ENCODE measurements around the gene IL18. TPM values are rescaled to one million over a fixed set of nuclear protein-coding genes. Genes with fewer than 3 reads are reported as not detected.
"Not testable (repeated sequence)": the region's sequence is repeated elsewhere in the genome, so short reads cannot be mapped to it uniquely, and the experiment has no call there.

The IL18 gene
- total RNA-seq, 2 experiments from 2014 or later = not detected

DNA sequence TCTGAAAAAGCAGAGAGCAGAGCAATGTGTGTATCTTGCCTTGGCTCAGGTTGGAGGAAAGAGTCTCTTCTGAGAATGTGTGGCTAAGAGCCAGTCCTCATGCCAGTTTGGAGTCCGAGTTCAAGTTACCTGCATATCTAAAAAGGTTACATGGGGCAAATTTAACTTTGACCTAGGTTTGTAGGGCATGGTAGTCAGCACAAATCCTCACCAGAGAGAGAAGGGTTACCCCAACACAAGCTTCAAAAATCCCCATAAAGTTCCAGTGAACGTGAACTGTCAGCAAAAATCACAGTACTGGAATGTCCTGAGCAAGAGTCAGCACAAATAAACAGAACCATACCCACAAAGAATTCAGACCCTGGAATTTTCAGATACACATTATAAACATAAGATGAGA is 63.4 kb downstream of the IL18 start:
- no peaks in the 10 kb centered on the region for H3K9me3 Mint-ChIP-seq
- intact Hi-C loops (cut with micrococcal nuclease) = no loop called here
- no peaks in the 10 kb centered on the region for H3K4me1 Mint-ChIP-seq (ENCODE audit: low read depth)
- TF ChIP-seq, protein P1, sequence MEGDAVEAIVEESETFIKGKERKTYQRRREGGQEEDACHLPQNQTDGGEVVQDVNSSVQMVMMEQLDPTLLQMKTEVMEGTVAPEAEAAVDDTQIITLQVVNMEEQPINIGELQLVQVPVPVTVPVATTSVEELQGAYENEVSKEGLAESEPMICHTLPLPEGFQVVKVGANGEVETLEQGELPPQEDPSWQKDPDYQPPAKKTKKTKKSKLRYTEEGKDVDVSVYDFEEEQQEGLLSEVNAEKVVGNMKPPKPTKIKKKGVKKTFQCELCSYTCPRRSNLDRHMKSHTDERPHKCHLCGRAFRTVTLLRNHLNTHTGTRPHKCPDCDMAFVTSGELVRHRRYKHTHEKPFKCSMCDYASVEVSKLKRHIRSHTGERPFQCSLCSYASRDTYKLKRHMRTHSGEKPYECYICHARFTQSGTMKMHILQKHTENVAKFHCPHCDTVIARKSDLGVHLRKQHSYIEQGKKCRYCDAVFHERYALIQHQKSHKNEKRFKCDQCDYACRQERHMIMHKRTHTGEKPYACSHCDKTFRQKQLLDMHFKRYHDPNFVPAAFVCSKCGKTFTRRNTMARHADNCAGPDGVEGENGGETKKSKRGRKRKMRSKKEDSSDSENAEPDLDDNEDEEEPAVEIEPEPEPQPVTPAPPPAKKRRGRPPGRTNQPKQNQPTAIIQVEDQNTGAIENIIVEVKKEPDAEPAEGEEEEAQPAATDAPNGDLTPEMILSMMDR (IDR thresholded peaks at IDR 0.05) = no peak
- no peaks in the 10 kb centered on the region for H3K27me3 Mint-ChIP-seq
- DNase-seq (no peak), ATAC-seq (no peak)
- no peak overlapping the region for H3K4me3 Mint-ChIP-seq
- ChIA-PET POLR2A (interaction anchor here (0.6 to 2.0 kb wide), 2 partner anchors 13 to 129 kb away, joined by 3 to 5 read pairs; partner anchors contain the start of genes SDHD and TIMM8B), CTCF (interaction anchor here (2.9 kb wide), 1 partner anchor 13 kb away, joined by 14 read pairs; no protein-coding TSS in a partner anchor)
- H3K27ac Mint-ChIP-seq = no peak overlapping the region
- H3K36me3 Mint-ChIP-seq (ENCODE audit: low read depth) = peaks cover 15% of the 10 kb centered on the region

GRCh38 chr11:112097734-112098528 is 66.0 kb downstream of the IL18 start:
- intact Hi-C loops (cut with micrococcal nuclease) = no loop called here
- ChIA-PET CTCF (interaction anchor here (1.5 to 2.9 kb wide), 2 partner anchors 16 kb away, joined by 14 read pairs; no protein-coding TSS in a partner anchor), POLR2A (no interaction called here)
- H3K4me1 Mint-ChIP-seq (ENCODE audit: low read depth) = no peaks in the 10 kb centered on the region
- no peak overlapping the region for H3K4me3 Mint-ChIP-seq
- no peak for ATAC-seq
- H3K27me3 Mint-ChIP-seq = no peaks in the 10 kb centered on the region
- no peak for DNase-seq
- TF ChIP-seq, protein P1 (IDR thresholded peaks at IDR 0.05) = no peak
- no peaks in the 10 kb centered on the region for H3K9me3 Mint-ChIP-seq
- H3K36me3 Mint-ChIP-seq (ENCODE audit: low read depth) = peaks cover 18% of the 10 kb centered on the region
- H3K27ac Mint-ChIP-seq = no peak overlapping the region

GRCh38 chr11:112096194-112096593 is 67.7 kb downstream of the IL18 start:
- intact Hi-C loops (cut with micrococcal nuclease) = no loop called here
- H3K4me3 Mint-ChIP-seq = no peak overlapping the region
- TF ChIP-seq, protein P1 (IDR thresholded peaks at IDR 0.05) = no peak
- ATAC-seq (no peak), DNase-seq (no peak)
- peaks cover 29% of the 10 kb centered on the region for H3K36me3 Mint-ChIP-seq (ENCODE audit: low read depth)
- ChIA-PET CTCF (interaction anchor here (1.5 kb wide), 1 partner anchor 17 kb away, joined by 14 read pairs; no protein-coding TSS in a partner anchor), POLR2A (interaction anchor here (1.2 kb wide), 1 partner anchor 10 kb away, joined by 3 read pairs; the partner anchor contains the start of genes SDHD and TIMM8B)
- H3K27me3 Mint-ChIP-seq = no peaks in the 10 kb centered on the region
- H3K9me3 Mint-ChIP-seq = no peaks in the 10 kb centered on the region
- no peak overlapping the region for H3K27ac Mint-ChIP-seq
- H3K4me1 Mint-ChIP-seq (ENCODE audit: low read depth) = peaks cover 2% of the 10 kb centered on the region

GRCh38 chr11:112095302-112095701 is 68.6 kb downstream of the IL18 start:
- H3K4me1 Mint-ChIP-seq (ENCODE audit: low read depth); CTCF ChIA-PET; H3K27ac Mint-ChIP-seq; DNase-seq; intact Hi-C loops (cut with micrococcal nuclease); ATAC-seq; H3K9me3 Mint-ChIP-seq; H3K4me3 Mint-ChIP-seq; H3K27me3 Mint-ChIP-seq: not testable (repeated sequence)
- POLR2A ChIA-PET = interaction anchor here (1.2 kb wide), 1 partner anchor 9 kb away, joined by 3 read pairs; the partner anchor contains the start of genes SDHD and TIMM8B
- peaks cover 35% of the 10 kb centered on the region for H3K36me3 Mint-ChIP-seq (ENCODE audit: low read depth)

Other genes with a start within 250 kb of the IL18 start
- gene C11orf52, start 245.2 kb downstream of the IL18 start, total RNA-seq = not detected
- 1 to 10 TPM; 9.1 to 9.4 TPM for gene DIXDC1, start 226.8 kb downstream of the IL18 start, total RNA-seq
- gene DLAT, start 138.7 kb downstream of the IL18 start, total RNA-seq = 10 to 100 TPM; 50.3 to 51.4 TPM
- under 1 TPM; 0.61 to 0.67 TPM for gene PIH1D2, start 90.1 kb downstream of the IL18 start, total RNA-seq
- gene NKAPD1, start 89.8 kb downstream of the IL18 start, total RNA-seq = 10 to 100 TPM; 20.8 to 22.6 TPM
- 10 to 100 TPM; 52.9 to 54.1 TPM for gene TIMM8B, start 77.3 kb downstream of the IL18 start, total RNA-seq
- gene SDHD, start 77.2 kb downstream of the IL18 start, total RNA-seq = 100 to 1,000 TPM; 100 to 101 TPM
- gene TEX12, start 3.3 kb upstream of the IL18 start, total RNA-seq = not detected
- 1 to 10 TPM in 1 of 2 experiments, under 1 TPM in 1; 0.97 to 1.4 TPM for gene BCO2, start 11.4 kb upstream of the IL18 start, total RNA-seq
- gene PTS, start 62.3 kb upstream of the IL18 start, total RNA-seq = 10 to 100 TPM; 22.6 to 24.9 TPM
- not detected for gene PLET1, start 96.8 kb upstream of the IL18 start, total RNA-seq